Ishikawa (cell line): ENCODE results near the gene CSPG5.

Experiments used
- CEBPB ChIP-seq: IDR thresholded peaks from 2 replicates; pipeline ENCODE4 v1.6.1; 2012
- CREB1 ChIP-seq: IDR thresholded peaks from 2 replicates; pipeline ENCODE4 v1.6.1; 2012; ENCODE audit warnings: low read depth
- EGR1 ChIP-seq: IDR thresholded peaks from 2 replicates; pipeline ENCODE4 v1.6.1; 2012
- EP300 ChIP-seq: IDR thresholded peaks from 2 replicates; pipeline ENCODE4 v1.6.1; 2012; ENCODE audit warnings: borderline replicate concordance
- FOXM1 ChIP-seq: IDR thresholded peaks from 2 replicates; pipeline ENCODE4 v1.6.1; 2012; ENCODE audit warnings: low read depth, borderline replicate concordance
- MAX ChIP-seq: IDR thresholded peaks from 2 replicates; pipeline ENCODE4 v1.6.1; 2012
- NFIC ChIP-seq: IDR thresholded peaks from 2 replicates; pipeline ENCODE4 v1.6.1; 2012
- RAD21 ChIP-seq: IDR thresholded peaks from 2 replicates; pipeline ENCODE4 v1.6.1; 2012; ENCODE audit warnings: low read depth
- REST ChIP-seq: IDR thresholded peaks from 2 replicates; pipeline ENCODE4 v1.6.1; 2012; ENCODE audit warnings: low read depth, mild to moderate bottlenecking
- TAF1 ChIP-seq: IDR thresholded peaks from 2 replicates; pipeline ENCODE4 v1.6.1; 2012; ENCODE audit warnings: low read depth, mild to moderate bottlenecking
- TCF12 ChIP-seq: IDR thresholded peaks from 2 replicates; pipeline ENCODE4 v1.6.1; 2012; ENCODE audit warnings: low read depth
- TEAD4 ChIP-seq: IDR thresholded peaks from 2 replicates; pipeline ENCODE4 v1.6.1; 2012
- USF1 ChIP-seq: IDR thresholded peaks from 2 replicates; pipeline ENCODE4 v1.6.1; 2012
- YY1 ChIP-seq: IDR thresholded peaks from 2 replicates; pipeline ENCODE4 v1.6.1; 2012; ENCODE audit warnings: low read depth
- ZBTB7A ChIP-seq: IDR thresholded peaks from 2 replicates; pipeline ENCODE4 v1.6.1; 2012; ENCODE audit warnings: low read depth

The CSPG5 gene

GRCh38 chr3:47554335-47554734 lies 24.3 kb downstream of the CSPG5 start:
- TF ChIP-seq TEAD4: no peak
- TF ChIP-seq TCF12: no peak
- TF ChIP-seq TAF1: no peak

GRCh38 chr3:47553407-47553806 lies 25.3 kb downstream of the CSPG5 start:
- TF ChIP-seq CEBPB (no peak), NFIC (no peak), ZBTB7A (no peak), YY1 (no peak), EGR1 (no peak), REST (no peak), USF1 (no peak), FOXM1 (no peak), TAF1 (no peak), EP300 (no peak), TEAD4 (no peak), RAD21 (no peak), CREB1 (no peak), TCF12 (no peak)

GRCh38 chr3:47542471-47543173 lies 36.0 kb downstream of the CSPG5 start:
- TF ChIP-seq MAX (peak; percentile 96), CEBPB (no peak), EGR1 (peak; percentile 75), RAD21 (peak; percentile 5; the same call in 1 of the 2 replicates)

GRCh38 chr3:47541583-47542108 lies 37.0 kb downstream of the CSPG5 start:
- TF ChIP-seq YY1 (no peak), EP300 (no peak), FOXM1 (no peak), REST (no peak), NFIC (no peak), TCF12 (no peak), ZBTB7A (no peak), RAD21 (no peak)

GRCh38 chr3:47540281-47540680 lies 38.4 kb downstream of the CSPG5 start:
- TF ChIP-seq TCF12: no peak
- TF ChIP-seq CREB1: no peak
- TF ChIP-seq TEAD4: no peak
- TF ChIP-seq CEBPB: no peak
- no peak for TF ChIP-seq NFIC
- no peak for TF ChIP-seq TAF1
- TF ChIP-seq EP300: no peak
- TF ChIP-seq USF1: no peak
- TF ChIP-seq YY1: no peak
- TF ChIP-seq EGR1: no peak
- TF ChIP-seq RAD21: no peak
- no peak for TF ChIP-seq MAX

GRCh38 chr3:47536967-47537366 lies 41.7 kb downstream of the CSPG5 start:
- no peak for TF ChIP-seq EGR1
- no peak for TF ChIP-seq REST
- TF ChIP-seq TEAD4: no peak
- TF ChIP-seq TAF1: no peak
- TF ChIP-seq MAX: no peak
- no peak for TF ChIP-seq YY1
- no peak for TF ChIP-seq USF1
- TF ChIP-seq TCF12: no peak
- no peak for TF ChIP-seq NFIC
- no peak for TF ChIP-seq RAD21
- TF ChIP-seq FOXM1: no peak
- TF ChIP-seq EP300: no peak
- TF ChIP-seq ZBTB7A: no peak
- TF ChIP-seq CREB1: no peak
